ENCODE measurements around the gene PHF21A. TPM values are rescaled to one million over a fixed set of nuclear protein-coding genes. Genes with fewer than 3 reads are reported as not detected.
"Not testable (repeated sequence)": the region's sequence is repeated elsewhere in the genome, so short reads cannot be mapped to it uniquely, and the experiment has no call there.

Gene PHF21A
- total RNA-seq, 1 experiment from 2014 or later: 20.5 TPM

GRCh38 chr11:45985212-45985611 is 136.0 kb downstream of the PHF21A start:
- no peak overlapping the region for H3K27ac Mint-ChIP-seq (ENCODE audit: unreplicated experiment)
- no TSS peak for BruUV-seq (replicated peaks)

GRCh38 chr11:45984192-45984591 is 137.1 kb downstream of the PHF21A start:
- intact Hi-C loops (cut with micrococcal nuclease; ENCODE audit: unreplicated experiment): no loop called here
- Mint-ChIP-seq H3K4me3 (ENCODE audit: low read depth, unreplicated experiment) (no peak overlapping the region), H3K27me3 (ENCODE audit: unreplicated experiment) (no peaks in the 10 kb centered on the region)

More at GRCh38 chr11:45985212-45985611, 136.0 kb downstream of the PHF21A start:
- H3K9me3 Mint-ChIP-seq (ENCODE audit: low read depth, unreplicated experiment): no peaks in the 10 kb centered on the region
- DNase-seq: no peak
- no peak overlapping the region for H3K4me3 Mint-ChIP-seq (ENCODE audit: low read depth, unreplicated experiment)
- intact Hi-C loops (cut with micrococcal nuclease; ENCODE audit: unreplicated experiment): no loop called here
- H3K27me3 Mint-ChIP-seq (ENCODE audit: unreplicated experiment): no peaks in the 10 kb centered on the region
- no peak for TF ChIP-seq CTCF (IDR thresholded peaks at IDR 0.05; ENCODE audit: unreplicated experiment)
- CTCF ChIA-PET: no interaction called here
- no peaks in the 10 kb centered on the region for H3K4me1 Mint-ChIP-seq (ENCODE audit: low read depth, unreplicated experiment)
- H3K36me3 Mint-ChIP-seq (ENCODE audit: insufficient read depth, unreplicated experiment): no peaks in the 10 kb centered on the region

GRCh38 chr11:45983471-45983845 is 137.8 kb downstream of the PHF21A start:
- Mint-ChIP-seq H3K36me3 (ENCODE audit: insufficient read depth, unreplicated experiment) (no peaks in the 10 kb centered on the region), H3K9me3 (ENCODE audit: low read depth, unreplicated experiment) (no peaks in the 10 kb centered on the region), H3K27me3 (ENCODE audit: unreplicated experiment) (no peaks in the 10 kb centered on the region), H3K4me3 (ENCODE audit: low read depth, unreplicated experiment) (no peak overlapping the region), H3K4me1 (ENCODE audit: low read depth, unreplicated experiment) (no peaks in the 10 kb centered on the region), H3K27ac (ENCODE audit: unreplicated experiment) (no peak overlapping the region)
- no peak for TF ChIP-seq CTCF (IDR thresholded peaks at IDR 0.05; ENCODE audit: unreplicated experiment)
- BruUV-seq (replicated peaks): no TSS peak
- CTCF ChIA-PET: interaction anchor here (0.6 kb wide), 1 partner anchor 212 kb away, joined by 3 read pairs; no protein-coding TSS in a partner anchor
- DNase-seq: no peak
- intact Hi-C loops (cut with micrococcal nuclease; ENCODE audit: unreplicated experiment): no loop called here

More at GRCh38 chr11:45984192-45984591, 137.1 kb downstream of the PHF21A start:
- CTCF ChIA-PET: no interaction called here
- no peaks in the 10 kb centered on the region for H3K36me3 Mint-ChIP-seq (ENCODE audit: insufficient read depth, unreplicated experiment)
- DNase-seq: no peak
- H3K9me3 Mint-ChIP-seq (ENCODE audit: low read depth, unreplicated experiment): no peaks in the 10 kb centered on the region
- BruUV-seq (replicated peaks): no TSS peak
- no peak for TF ChIP-seq CTCF (IDR thresholded peaks at IDR 0.05; ENCODE audit: unreplicated experiment)
- no peak overlapping the region for H3K27ac Mint-ChIP-seq (ENCODE audit: unreplicated experiment)
- no peaks in the 10 kb centered on the region for H3K4me1 Mint-ChIP-seq (ENCODE audit: low read depth, unreplicated experiment)

GRCh38 chr11:45982656-45983470 is 138.4 kb downstream of the PHF21A start:
- intact Hi-C loops (cut with micrococcal nuclease; ENCODE audit: unreplicated experiment): no loop called here
- TF ChIP-seq CTCF (IDR thresholded peaks at IDR 0.05; ENCODE audit: unreplicated experiment): no peak
- DNase-seq: no peak
- CTCF ChIA-PET: interaction anchor here (0.6 kb wide), 1 partner anchor 212 kb away, joined by 3 read pairs; no protein-coding TSS in a partner anchor
- Mint-ChIP-seq H3K4me3 (ENCODE audit: low read depth, unreplicated experiment) (no peak overlapping the region), H3K4me1 (ENCODE audit: low read depth, unreplicated experiment) (no peaks in the 10 kb centered on the region), H3K27ac (ENCODE audit: unreplicated experiment) (no peak overlapping the region), H3K36me3 (ENCODE audit: insufficient read depth, unreplicated experiment) (no peaks in the 10 kb centered on the region), H3K9me3 (ENCODE audit: low read depth, unreplicated experiment) (no peaks in the 10 kb centered on the region), H3K27me3 (ENCODE audit: unreplicated experiment) (no peaks in the 10 kb centered on the region)
- no TSS peak for BruUV-seq (replicated peaks)

- H3K36me3 Mint-ChIP-seq (ENCODE audit: insufficient read depth, unreplicated experiment); BruUV-seq (replicated peaks); H3K9me3 Mint-ChIP-seq (ENCODE audit: low read depth, unreplicated experiment); H3K27me3 Mint-ChIP-seq (ENCODE audit: unreplicated experiment); DNase-seq; H3K4me3 Mint-ChIP-seq (ENCODE audit: low read depth, unreplicated experiment); H3K4me1 Mint-ChIP-seq (ENCODE audit: low read depth, unreplicated experiment); H3K27ac Mint-ChIP-seq (ENCODE audit: unreplicated experiment); intact Hi-C loops (cut with micrococcal nuclease; ENCODE audit: unreplicated experiment): not testable (repeated sequence)
- CTCF ChIA-PET: interaction anchor here (0.7 kb wide), 1 partner anchor 70 kb away, joined by 4 read pairs; no protein-coding TSS in a partner anchor
Measured at GRCh38 chr11:45981826-45982225, 139.4 kb downstream of the PHF21A start.

All from Calu3 (cell line).